GM12878 (cell line): ENCODE measurements around the gene CAPN10. TPM values are rescaled to one million over a fixed set of nuclear protein-coding genes. Genes with fewer than 3 reads are reported as not detected.
A peak's percentile ranks its signal among the peaks of the same experiment; 100 is the strongest.

Experiments
- ATAC-seq: fragments of 200-7000 bp; cut with Tn5 transposase; 3 replicates; pipeline ENCODE4 v1.9.1; 2020; ENCODE audit warnings: mild to moderate bottlenecking, moderate library complexity
- BruUV-seq: library from RNA; stranded (reverse); fragments of 400-500 nt; replicated peaks from 2 replicates; lab custom pipeline; 2021; lab: Mats Ljungman, UMichigan
- CTCF ChIA-PET: fragments of 300-600 bp; sonication (Branson Sonifier 250); formaldehyde crosslinking; extraction: SDS; loops from one replicate; lab custom pipeline; 2021; ENCODE audit warnings: inconsistent platforms; lab: Yijun Ruan, JAX
- POLR2A ChIA-PET: fragments of 350-600 bp; formaldehyde crosslinking; extraction: SDS; loops from one replicate; lab custom pipeline; 2021; ENCODE audit warnings: inconsistent platforms; lab: Charles Lee
- RAD21 ChIA-PET: fragments of 300-600 bp; sonication (Branson Sonifier 250); formaldehyde crosslinking; loops from one replicate; lab custom pipeline; 2023; ENCODE audit warnings: antibody characterized with exemption; ENCODE audit not compliant: unreplicated experiment; lab: Charles Lee
- SMC1A ChIA-PET: fragments of 300-600 bp; sonication (Branson Sonifier 250); formaldehyde crosslinking; loops from one replicate; lab custom pipeline; 2023; ENCODE audit not compliant: unreplicated experiment, uncharacterized antibody; lab: Charles Lee
- DNase-seq: peaks from one replicate; pipeline ENCODE4 v3.0.0-alpha.2; 2011; ENCODE audit warnings: low read depth, low spot score
- FAIRE-seq: peaks from 3 replicates; lab custom pipeline; 2011; peaks lifted over from hg19 to GRCh38; lab: Jason Lieb, UNC
- H2AFZ ChIP-seq: 2 replicates; pipeline ENCODE4 v1.6.0; 2011; ENCODE audit warnings: low read depth, low read length, control low read depth; ENCODE audit not compliant: control insufficient read depth
- H3K27ac ChIP-seq: 2 replicates; pipeline ENCODE4 v1.5.1; 2011; ENCODE audit warnings: control low read depth; ENCODE audit not compliant: control insufficient read depth, insufficient read depth
- H3K27me3 ChIP-seq, 2 experiments: replicated peaks in 1 of 2; 2 replicates each; pipeline versions ENCODE4 v1.6.0 to v1.6.1; 2011; ENCODE audit warnings: low read length in 1 of 2; ENCODE audit not compliant: control insufficient read depth in 2 of 2, insufficient read depth in 2 of 2
- H3K36me3 ChIP-seq, 2 experiments: 2 replicates each; pipeline ENCODE4 v1.5.1; 2011; ENCODE audit warnings: low read length in 1 of 2; ENCODE audit not compliant: control insufficient read depth in 2 of 2, insufficient read depth in 2 of 2
- H3K4me1 ChIP-seq: 2 replicates; pipeline ENCODE4 v1.6.1; 2011; ENCODE audit warnings: mild to moderate bottlenecking, low read length, moderate library complexity, mixed read lengths; ENCODE audit not compliant: control insufficient read depth, insufficient read depth
- H3K4me2 ChIP-seq: 2 replicates; pipeline ENCODE4 v1.6.0; 2011; ENCODE audit warnings: control low read depth; ENCODE audit not compliant: control insufficient read depth, insufficient read depth
- H3K4me3 ChIP-seq: fragments of 200-600 bp; sonication (generic); 2 replicates; pipeline ENCODE4 v1.5.1; 2016
- H3K79me2 ChIP-seq: 2 replicates; pipeline ENCODE4 v1.6.0; 2011; ENCODE audit warnings: low read length; ENCODE audit not compliant: control insufficient read depth, insufficient read depth
- H3K9ac ChIP-seq: 2 replicates; pipeline ENCODE4 v1.8.0; 2011; ENCODE audit warnings: low read length, control low read depth, mixed read lengths; ENCODE audit not compliant: control insufficient read depth, insufficient read depth
- H3K9me3 ChIP-seq: replicated peaks from 3 replicates; pipeline ENCODE4 v1.5.1; 2011; ENCODE audit warnings: mild to moderate bottlenecking, low read length; ENCODE audit not compliant: control insufficient read depth, insufficient read depth
- H4K20me1 ChIP-seq: 2 replicates; pipeline ENCODE4 v1.6.0; 2011; ENCODE audit not compliant: control insufficient read depth, insufficient read depth
- ATF7 ChIP-seq: fragments of 450-650 bp; IDR thresholded peaks from 2 replicates; pipeline ENCODE4 v1.6.1; 2016; ENCODE audit warnings: low read depth, mild to moderate bottlenecking
- CTCF ChIP-seq, 3 experiments: IDR thresholded peaks in 2 of 3; conservative IDR thresholded peaks in 1 of 3; 2 replicates each; pipeline ENCODE4 v1.5.1; 2011; ENCODE audit warnings: low read depth in 3 of 3, low read length in 3 of 3, mild to moderate bottlenecking in 3 of 3, control low read depth in 2 of 3, moderate library complexity in 2 of 3, inconsistent platforms in 1 of 3, mixed read lengths in 1 of 3; ENCODE audit not compliant: control insufficient read depth in 2 of 3, insufficient read depth in 1 of 3; ENCODE audit errors: extremely low read depth in 1 of 3
- NFXL1 ChIP-seq: fragments of 450-650 bp; IDR thresholded peaks from 2 replicates; pipeline ENCODE4 v1.6.1; 2017; ENCODE audit warnings: antibody characterized with exemption, mild to moderate bottlenecking, borderline replicate concordance
- PAX8 ChIP-seq: fragments of 450-650 bp; IDR thresholded peaks from 2 replicates; pipeline ENCODE4 v1.6.1; 2017; ENCODE audit warnings: mild to moderate bottlenecking, moderate library complexity
- PRDM15 ChIP-seq: fragments of 450-650 bp; formaldehyde crosslinking; IDR thresholded peaks from 2 replicates; pipeline ENCODE4 v1.4.0; 2020; ENCODE audit warnings: mild to moderate bottlenecking, moderate library complexity
- WGBS: methylation state at CpG from one replicate; pipeline ENCODE4 v1.1.6; 2016; ENCODE audit warnings: low lambda C conversion rate; ENCODE audit not compliant: insufficient replicate concordance, insufficient coverage; ENCODE audit errors: missing lambda C conversion rate; 5-methylcytosine and 5-hydroxymethylcytosine counted together
- in situ Hi-C: fragments of 300-500 bp; cut with MboI; formaldehyde crosslinking; loops from 9 replicates; pipeline ENCODE4 v1.14.3; 2018; ENCODE audit warnings: mixed read lengths
- intact Hi-C: fragments of 100-400 bp; cut with micrococcal nuclease; formaldehyde crosslinking; loops from one replicate; pipeline ENCODE4 v1.14.2; 2022; ENCODE audit not compliant: unreplicated experiment
- polyA plus RNA-seq, 11 experiments: library from polyadenylated mRNA; depleted of rRNA in 4 of 11; unstranded in 6 of 11; stranded (reverse) in 5 of 11; fragments of >200 nt; fragmentation: Nextera tagmentation in 4 of 11; fragmentation: Illumina TruSeq in 1 of 11; extraction: Ambion mirVana in 4 of 11; extraction: Trizol in 1 of 11; gene quantifications; 1 replicate in 1 of 11; 2 replicates in 10 of 11; pipeline versions ENCODE4 v1.2.1 to v1.2.3, GENCODE V29; 2011 to 2016; ENCODE audit warnings: inconsistent platforms in 2 of 11, missing spikeins in 2 of 11, low read depth in 1 of 11
- total RNA-seq, 4 experiments: library from RNA; depleted of rRNA in 3 of 4; stranded (reverse); fragments of >200 nt in 3 of 4; fragmentation: Illumina TruSeq in 1 of 4; extraction: Trizol in 1 of 4; gene quantifications; 2 replicates each; pipeline versions ENCODE4 v1.2.1 to v1.2.3, GENCODE V29; 2013 to 2021

Gene CAPN10
- total and polyA plus RNA-seq, 10 of the 15 experiments (the other 5 are each of a cell fraction or from before 2014, with no cell fraction given): 0.37 to 40.6 (median 17.5) TPM

- Histone ChIP-seq H3K79me2 (peaks cover 48% of the 10 kb centered on the region), H3K9me3 (no peaks in the 10 kb centered on the region), H2AFZ (no peak overlapping the region), H3K4me1 (peaks cover 47% of the 10 kb centered on the region), H3K36me3 (peaks cover 0 to 5% of the 10 kb centered on the region in 2 experiments; a peak in 2 of 4 replicates), H3K27me3 (no peaks in the 10 kb centered on the region), H3K9ac (no peak overlapping the region), H3K4me2 (peak overlapping the region; percentile 100), H3K4me3 (no peak overlapping the region), H3K27ac (peak overlapping the region; percentile 97), H4K20me1 (no peaks in the 10 kb centered on the region)
- BruUV-seq: no TSS peak
- DNase-seq (no peak), FAIRE-seq (no peak), ATAC-seq (no peak)
- in situ Hi-C loops (no loop called here), intact Hi-C loops (no loop called here)
- POLR2A ChIA-PET: interaction anchor here (1.1 to 7.8 kb wide), 5 partner anchors 13 to 58 kb away, joined by 3 to 233 read pairs (median 5); partner anchors contain the start of gene CAPN10
- RAD21 ChIA-PET: interaction anchor here (1.9 to 11.7 kb wide), 3 partner anchors 8 to 50 kb away, joined by 5 to 206 read pairs (median 29); partner anchors contain the start of gene CAPN10
- WGBS: 95% methylated on average over 11 of the region's 12 CpGs
- CTCF ChIA-PET: interaction anchor here (0.6 to 7.9 kb wide), 4 partner anchors 20 to 1402 kb away, joined by 3 to 196 read pairs (median 36); partner anchors contain the start of gene CAPN10
- TF ChIP-seq NFXL1: no peak
- no peak for TF ChIP-seq ATF7
- SMC1A ChIA-PET: interaction anchor here (1.1 to 12.1 kb wide), 5 partner anchors 12 to 58 kb away, joined by 3 to 124 read pairs (median 20); partner anchors contain the start of gene CAPN10
Observed at GRCh38 chr2:240563951-240564560, 22.5 kb upstream of the CAPN10 start.

GRCh38 chr2:240564561-240565332 is 21.8 kb upstream of the CAPN10 start:
- Histone ChIP-seq H3K4me1 (peaks cover 44% of the 10 kb centered on the region), H4K20me1 (no peaks in the 10 kb centered on the region), H3K27me3 (no peaks in the 10 kb centered on the region), H3K79me2 (peaks cover 48% of the 10 kb centered on the region), H3K9ac (peak overlapping the region; percentile 90), H3K9me3 (no peaks in the 10 kb centered on the region), H2AFZ (no peak overlapping the region; the same call in 1 of the 2 replicates), H3K36me3 (peaks cover 0 to 5% of the 10 kb centered on the region in 2 experiments; a peak in 2 of 4 replicates), H3K27ac (peak overlapping the region; percentile 97), H3K4me3 (peak overlapping the region; percentile 77), H3K4me2 (peak overlapping the region; percentile 100)
- DNase-seq (no peak), ATAC-seq (no peak), FAIRE-seq (no peak)
- POLR2A ChIA-PET: interaction anchor here (0.6 to 7.8 kb wide), 8 partner anchors 7 to 1126 kb away, joined by 3 to 233 read pairs (median 4); partner anchors contain the start of genes ANKMY1 and CAPN10
- BruUV-seq: TSS peak; percentile 47
- in situ Hi-C loops (no loop called here), intact Hi-C loops (loop anchor here (5.0 kb wide), 1 partner anchor 52 kb away; no protein-coding TSS in a partner anchor)
- RAD21 ChIA-PET: interaction anchor here (1.6 to 11.7 kb wide), 4 partner anchors 8 to 57 kb away, joined by 5 to 206 read pairs (median 17); partner anchors contain the start of gene CAPN10
- WGBS: 71% methylated on average over 10 of the region's 10 CpGs
- CTCF ChIA-PET: interaction anchor here (0.6 to 7.8 kb wide), 6 partner anchors 10 to 1402 kb away, joined by 3 to 196 read pairs (median 6); partner anchors contain the start of gene CAPN10
- SMC1A ChIA-PET: interaction anchor here (1.4 to 12.1 kb wide), 5 partner anchors 16 to 57 kb away, joined by 3 to 124 read pairs (median 20); partner anchors contain the start of gene CAPN10
- TF ChIP-seq CTCF (IDR thresholded peaks at IDR 0.05 in 2 of 3, conservative IDR thresholded peaks at IDR 0.05 in 1 of 3; ENCODE audit: control insufficient read depth in 2 of 3, extremely low read depth in 1 of 3, insufficient read depth in 1 of 3, low read depth in 3 of 3, low read length in 3 of 3) (peak in 2 of 3 experiments; percentile 32 to 37; a peak in 2 of 6 replicates), PAX8 (no peak), PRDM15 (CRISPR knock-in tag) (no peak)
